GM12878 (cell line): ENCODE results near the gene IGFLR1.

ENCODE experiments used
- ATF7 ChIP-seq: fragments of 450-650 bp; IDR thresholded peaks from 2 replicates; pipeline ENCODE4 v1.6.1; 2016; ENCODE audit warnings: low read depth, mild to moderate bottlenecking
- BHLHE40 ChIP-seq, 2 experiments: fragments of 450-650 bp in 1 of 2; IDR thresholded peaks; 2 replicates each; pipeline ENCODE4 v1.6.1; 2011 to 2017; ENCODE audit warnings: low read depth in 2 of 2, borderline replicate concordance in 1 of 2, improper control_type of control experiment in 1 of 2, low read length in 1 of 2, mild to moderate bottlenecking in 1 of 2
- ETV6 ChIP-seq, 2 experiments: fragments of 450-650 bp in 1 of 2; IDR thresholded peaks in 1 of 2; conservative IDR thresholded peaks in 1 of 2; 2 replicates each; pipeline ENCODE4 v1.6.1; 2014; ENCODE audit warnings: antibody characterized with exemption in 1 of 2, borderline replicate concordance in 1 of 2, low read depth in 1 of 2, mild to moderate bottlenecking in 1 of 2, moderate library complexity in 1 of 2
- FOS ChIP-seq: IDR thresholded peaks from 3 replicates; pipeline ENCODE4 v1.6.1; 2011; ENCODE audit warnings: borderline replicate concordance; ENCODE audit not compliant: insufficient read length; ENCODE audit errors: extremely low read depth
- MEF2A ChIP-seq: IDR thresholded peaks from 2 replicates; pipeline ENCODE4 v1.6.1; 2011; ENCODE audit warnings: low read depth, mild to moderate bottlenecking, low read length, moderate library complexity; ENCODE audit not compliant: insufficient read depth
- MYC ChIP-seq: IDR thresholded peaks from 2 replicates; pipeline ENCODE4 v1.6.1; 2011; ENCODE audit warnings: mild to moderate bottlenecking, low read length, moderate library complexity, inconsistent platforms; ENCODE audit not compliant: insufficient read depth, insufficient replicate concordance, insufficient read length, severe bottlenecking
- NRF1 ChIP-seq: conservative IDR thresholded peaks from 2 replicates; pipeline ENCODE4 v1.6.1; 2011; ENCODE audit warnings: mild to moderate bottlenecking, low read depth, low read length, improper control_type of control experiment
- SIN3A ChIP-seq: IDR thresholded peaks from 2 replicates; pipeline ENCODE4 v1.6.1; 2012; ENCODE audit warnings: low read depth, low read length, improper control_type of control experiment
- ZNF24 ChIP-seq: fragments of 450-650 bp; IDR thresholded peaks from 2 replicates; pipeline ENCODE4 v1.6.1; 2017; ENCODE audit warnings: antibody characterized with exemption, mild to moderate bottlenecking
- TF ChIP-seq, protein P1 (sequence below), 3 experiments: IDR thresholded peaks in 2 of 3; conservative IDR thresholded peaks in 1 of 3; 2 replicates each; pipeline ENCODE4 v1.5.1; 2011; ENCODE audit warnings: low read depth in 3 of 3, low read length in 3 of 3, mild to moderate bottlenecking in 3 of 3, control low read depth in 2 of 3, moderate library complexity in 2 of 3, inconsistent platforms in 1 of 3, mixed read lengths in 1 of 3; ENCODE audit not compliant: control insufficient read depth in 2 of 3, insufficient read depth in 1 of 3; ENCODE audit errors: extremely low read depth in 1 of 3
- TF ChIP-seq, protein P2 (sequence below): fragments of 450-650 bp; IDR thresholded peaks from 2 replicates; pipeline ENCODE4 v1.6.1; 2017; ENCODE audit warnings: borderline replicate concordance
- TF ChIP-seq, protein P3 (sequence below): fragments of 450-650 bp; IDR thresholded peaks from 2 replicates; pipeline ENCODE4 v1.6.1; 2016; ENCODE audit warnings: mild to moderate bottlenecking
- TF ChIP-seq, protein P4 (sequence below): IDR thresholded peaks from 2 replicates; pipeline ENCODE4 v1.6.1; 2012; ENCODE audit warnings: low read length, inconsistent platforms

DNA sequence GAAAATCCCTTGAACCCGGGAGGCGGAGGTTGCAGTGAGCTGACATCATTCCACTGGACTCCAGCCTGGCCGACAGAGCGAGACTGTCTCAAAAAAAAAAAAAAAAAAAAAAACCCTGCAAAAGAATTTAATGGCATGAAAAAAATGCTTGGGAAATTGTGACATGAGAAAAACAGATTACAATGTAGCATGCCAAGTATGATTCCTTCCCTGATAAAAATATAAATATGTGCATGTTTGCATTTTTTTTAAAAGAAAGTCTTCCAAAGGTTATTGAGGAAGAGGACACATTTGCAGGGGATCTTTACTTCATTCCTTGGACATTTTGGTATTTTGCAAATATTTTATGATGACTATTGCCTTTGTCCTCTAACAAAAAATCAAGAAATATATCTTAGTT, 52.4 kb downstream of the IGFLR1 start:
- TF ChIP-seq BHLHE40 (IDR thresholded peaks at IDR 0.05; ENCODE audit: borderline replicate concordance in 1 of 2, low read depth in 2 of 2, low read length in 1 of 2) (no peak), FOS (no peak), SIN3A (no peak), ETV6 (conservative IDR thresholded peaks at IDR 0.05 in 1 of 2, IDR thresholded peaks at IDR 0.05 in 1 of 2; ENCODE audit: borderline replicate concordance in 1 of 2, low read depth in 1 of 2) (no peak), NRF1 (no peak), ZNF24 (no peak), MEF2A (no peak), MYC (no peak), ATF7 (no peak)
- TF ChIP-seq, protein P1, sequence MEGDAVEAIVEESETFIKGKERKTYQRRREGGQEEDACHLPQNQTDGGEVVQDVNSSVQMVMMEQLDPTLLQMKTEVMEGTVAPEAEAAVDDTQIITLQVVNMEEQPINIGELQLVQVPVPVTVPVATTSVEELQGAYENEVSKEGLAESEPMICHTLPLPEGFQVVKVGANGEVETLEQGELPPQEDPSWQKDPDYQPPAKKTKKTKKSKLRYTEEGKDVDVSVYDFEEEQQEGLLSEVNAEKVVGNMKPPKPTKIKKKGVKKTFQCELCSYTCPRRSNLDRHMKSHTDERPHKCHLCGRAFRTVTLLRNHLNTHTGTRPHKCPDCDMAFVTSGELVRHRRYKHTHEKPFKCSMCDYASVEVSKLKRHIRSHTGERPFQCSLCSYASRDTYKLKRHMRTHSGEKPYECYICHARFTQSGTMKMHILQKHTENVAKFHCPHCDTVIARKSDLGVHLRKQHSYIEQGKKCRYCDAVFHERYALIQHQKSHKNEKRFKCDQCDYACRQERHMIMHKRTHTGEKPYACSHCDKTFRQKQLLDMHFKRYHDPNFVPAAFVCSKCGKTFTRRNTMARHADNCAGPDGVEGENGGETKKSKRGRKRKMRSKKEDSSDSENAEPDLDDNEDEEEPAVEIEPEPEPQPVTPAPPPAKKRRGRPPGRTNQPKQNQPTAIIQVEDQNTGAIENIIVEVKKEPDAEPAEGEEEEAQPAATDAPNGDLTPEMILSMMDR (IDR thresholded peaks at IDR 0.05 in 2 of 3, conservative IDR thresholded peaks at IDR 0.05 in 1 of 3; ENCODE audit: control insufficient read depth in 2 of 3, extremely low read depth in 1 of 3, insufficient read depth in 1 of 3, low read depth in 3 of 3, low read length in 3 of 3), result no peak
- TF ChIP-seq, protein P2, sequence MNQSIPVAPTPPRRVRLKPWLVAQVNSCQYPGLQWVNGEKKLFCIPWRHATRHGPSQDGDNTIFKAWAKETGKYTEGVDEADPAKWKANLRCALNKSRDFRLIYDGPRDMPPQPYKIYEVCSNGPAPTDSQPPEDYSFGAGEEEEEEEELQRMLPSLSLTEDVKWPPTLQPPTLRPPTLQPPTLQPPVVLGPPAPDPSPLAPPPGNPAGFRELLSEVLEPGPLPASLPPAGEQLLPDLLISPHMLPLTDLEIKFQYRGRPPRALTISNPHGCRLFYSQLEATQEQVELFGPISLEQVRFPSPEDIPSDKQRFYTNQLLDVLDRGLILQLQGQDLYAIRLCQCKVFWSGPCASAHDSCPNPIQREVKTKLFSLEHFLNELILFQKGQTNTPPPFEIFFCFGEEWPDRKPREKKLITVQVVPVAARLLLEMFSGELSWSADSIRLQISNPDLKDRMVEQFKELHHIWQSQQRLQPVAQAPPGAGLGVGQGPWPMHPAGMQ, result no peak
- TF ChIP-seq, protein P3, sequence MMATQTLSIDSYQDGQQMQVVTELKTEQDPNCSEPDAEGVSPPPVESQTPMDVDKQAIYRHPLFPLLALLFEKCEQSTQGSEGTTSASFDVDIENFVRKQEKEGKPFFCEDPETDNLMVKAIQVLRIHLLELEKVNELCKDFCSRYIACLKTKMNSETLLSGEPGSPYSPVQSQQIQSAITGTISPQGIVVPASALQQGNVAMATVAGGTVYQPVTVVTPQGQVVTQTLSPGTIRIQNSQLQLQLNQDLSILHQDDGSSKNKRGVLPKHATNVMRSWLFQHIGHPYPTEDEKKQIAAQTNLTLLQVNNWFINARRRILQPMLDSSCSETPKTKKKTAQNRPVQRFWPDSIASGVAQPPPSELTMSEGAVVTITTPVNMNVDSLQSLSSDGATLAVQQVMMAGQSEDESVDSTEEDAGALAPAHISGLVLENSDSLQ, result no peak
- TF ChIP-seq, protein P4, sequence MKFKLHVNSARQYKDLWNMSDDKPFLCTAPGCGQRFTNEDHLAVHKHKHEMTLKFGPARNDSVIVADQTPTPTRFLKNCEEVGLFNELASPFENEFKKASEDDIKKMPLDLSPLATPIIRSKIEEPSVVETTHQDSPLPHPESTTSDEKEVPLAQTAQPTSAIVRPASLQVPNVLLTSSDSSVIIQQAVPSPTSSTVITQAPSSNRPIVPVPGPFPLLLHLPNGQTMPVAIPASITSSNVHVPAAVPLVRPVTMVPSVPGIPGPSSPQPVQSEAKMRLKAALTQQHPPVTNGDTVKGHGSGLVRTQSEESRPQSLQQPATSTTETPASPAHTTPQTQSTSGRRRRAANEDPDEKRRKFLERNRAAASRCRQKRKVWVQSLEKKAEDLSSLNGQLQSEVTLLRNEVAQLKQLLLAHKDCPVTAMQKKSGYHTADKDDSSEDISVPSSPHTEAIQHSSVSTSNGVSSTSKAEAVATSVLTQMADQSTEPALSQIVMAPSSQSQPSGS, result no peak
